Hepatocyte (in vitro differentiated cells): ENCODE data around the gene C2CD2L. TPM values are rescaled to one million over a fixed set of nuclear protein-coding genes. Genes with fewer than 3 reads are reported as not detected.

Experiments
- DNase-seq: peaks from one replicate; pipeline ENCODE4 v3.0.0-alpha.2; 2016; ENCODE audit warnings: low spot score
- H2AFZ ChIP-seq: fragments of 200-600 bp; sonication (generic); 2 replicates; pipeline ENCODE4 v1.6.0; 2016; ENCODE audit warnings: antibody characterized with exemption, mild to moderate bottlenecking
- H3K27ac ChIP-seq: fragments of 200-600 bp; sonication (generic); 2 replicates; pipeline ENCODE4 v1.5.1; 2016; ENCODE audit warnings: mild to moderate bottlenecking
- H3K27me3 ChIP-seq: fragments of 200-600 bp; sonication (generic); 2 replicates; pipeline ENCODE4 v1.6.1; 2016
- H3K36me3 ChIP-seq: fragments of 200-600 bp; sonication (generic); replicated peaks from 2 replicates; pipeline ENCODE4 v1.5.1; 2016; ENCODE audit warnings: low read depth; ENCODE audit not compliant: insufficient read depth
- H3K4me1 ChIP-seq: fragments of 200-600 bp; sonication (generic); 2 replicates; pipeline ENCODE4 v1.5.1; 2016; ENCODE audit warnings: mild to moderate bottlenecking, moderate library complexity; ENCODE audit not compliant: insufficient read depth
- H3K4me2 ChIP-seq: fragments of 200-600 bp; sonication (generic); 2 replicates; pipeline ENCODE4 v1.6.0; 2016
- H3K4me3 ChIP-seq: fragments of 200-600 bp; sonication (generic); 2 replicates; pipeline ENCODE4 v1.5.1; 2016; ENCODE audit warnings: mild to moderate bottlenecking
- H3K79me2 ChIP-seq: fragments of 200-600 bp; sonication (generic); 2 replicates; pipeline ENCODE4 v1.6.0; 2017; ENCODE audit warnings: mild to moderate bottlenecking
- H3K9me2 ChIP-seq: fragments of 200-600 bp; sonication (generic); replicated peaks from 2 replicates; pipeline ENCODE4 v1.6.0; 2017; ENCODE audit warnings: mild to moderate bottlenecking; ENCODE audit not compliant: insufficient read depth
- H3K9me3 ChIP-seq: fragments of 200-600 bp; sonication (generic); 2 replicates; pipeline ENCODE4 v1.5.1; 2016; ENCODE audit warnings: low read depth, mild to moderate bottlenecking
- H4K20me1 ChIP-seq: fragments of 200-600 bp; sonication (generic); 2 replicates; pipeline ENCODE4 v1.6.0; 2016; ENCODE audit warnings: mild to moderate bottlenecking; ENCODE audit not compliant: insufficient read depth, poor library complexity, severe bottlenecking
- EZH2 ChIP-seq: fragments of 200-600 bp; sonication (generic); IDR thresholded peaks from 2 replicates; pipeline ENCODE4 v1.6.1; 2016; ENCODE audit warnings: antibody characterized with exemption, mild to moderate bottlenecking, borderline replicate concordance
- EZH2phosphoT487 ChIP-seq: fragments of 200-600 bp; sonication (generic); IDR thresholded peaks from one replicate; pipeline ENCODE4 v1.6.1; 2018; ENCODE audit warnings: antibody characterized with exemption, mild to moderate bottlenecking, low read depth, moderate library complexity; ENCODE audit not compliant: unreplicated experiment, severe bottlenecking
- WGBS: methylation state at CpG from one replicate; pipeline ENCODE4 v1.1.6; 2016; ENCODE audit warnings: low lambda C conversion rate; ENCODE audit errors: missing lambda C conversion rate; 5-methylcytosine and 5-hydroxymethylcytosine counted together
- polyA plus RNA-seq: library from polyadenylated mRNA; unstranded; fragments of >200 nt; fragmentation: Nextera tagmentation; extraction: Ambion mirVana; gene quantifications from 2 replicates; pipeline ENCODE4 v1.2.1, GENCODE V29; 2016
- total RNA-seq: library from RNA; depleted of rRNA; stranded (reverse); fragments of >200 nt; gene quantifications from 2 replicates; pipeline ENCODE4 v1.2.3, GENCODE V29; 2014
- TF ChIP-seq, protein P1 (sequence below): fragments of 200-600 bp; sonication (generic); IDR thresholded peaks from 2 replicates; pipeline ENCODE4 v1.5.1; 2016; ENCODE audit warnings: antibody characterized with exemption, mild to moderate bottlenecking; ENCODE audit not compliant: poor library complexity

The C2CD2L gene
- total and polyA plus RNA-seq, 2 experiments from 2014 or later = 7.4 to 9.7 TPM

DNA sequence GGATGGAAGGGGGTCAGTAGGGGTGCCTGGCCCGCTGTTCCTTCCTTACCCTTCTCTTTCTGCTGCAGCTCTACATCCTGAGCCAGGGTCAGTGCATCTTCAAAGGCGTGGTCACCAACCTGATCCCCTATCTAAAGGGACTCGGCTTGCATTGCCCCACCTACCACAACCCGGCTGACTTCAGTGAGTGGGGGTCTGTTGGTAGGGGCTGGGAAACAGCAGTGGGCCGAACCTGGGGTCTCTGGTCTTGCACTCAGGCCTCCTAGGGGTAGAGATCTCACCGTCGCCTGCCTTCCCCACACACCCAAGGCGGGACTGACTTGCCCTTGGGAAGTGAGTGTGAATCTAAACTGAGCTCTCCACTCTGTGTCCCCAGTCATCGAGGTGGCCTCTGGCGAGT is 49.4 kb downstream of the C2CD2L start:
- TF ChIP-seq EZH2phosphoT487 = no peak
- Histone ChIP-seq H3K36me3 (no peaks in the 10 kb centered on the region), H3K79me2 (no peaks in the 10 kb centered on the region), H3K27me3 (no peaks in the 10 kb centered on the region), H3K9me3 (no peaks in the 10 kb centered on the region), H2AFZ (no peak overlapping the region), H3K4me1 (no peaks in the 10 kb centered on the region), H3K9me2 (no peaks in the 10 kb centered on the region), H3K27ac (no peak overlapping the region), H4K20me1 (no peaks in the 10 kb centered on the region), H3K4me2 (no peak overlapping the region), H3K4me3 (no peak overlapping the region)
- no peak for DNase-seq
- WGBS = 89% methylated on average over 10 of the region's 10 CpGs

DNA sequence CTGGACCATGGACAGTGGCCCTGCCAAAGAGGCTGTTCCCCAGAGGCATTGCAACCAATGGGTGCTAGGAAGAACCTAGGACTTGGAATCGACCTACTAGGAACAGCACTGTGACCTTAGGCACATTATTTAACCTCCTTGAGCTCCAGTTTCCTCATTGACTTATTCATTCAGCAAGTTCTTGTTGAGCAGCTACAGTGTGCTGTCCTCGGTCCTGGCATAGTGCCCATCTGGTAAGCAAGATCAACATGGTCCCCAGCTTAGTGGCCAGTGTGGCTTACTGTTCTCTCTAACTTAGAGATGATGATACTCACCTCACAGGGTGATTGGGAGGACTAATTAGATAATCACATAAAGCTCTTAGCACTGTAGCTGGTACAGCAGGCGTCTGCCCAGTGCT is 49.9 kb downstream of the C2CD2L start:
- Histone ChIP-seq H4K20me1 (no peaks in the 10 kb centered on the region), H2AFZ (no peak overlapping the region), H3K4me1 (no peaks in the 10 kb centered on the region), H3K4me2 (no peak overlapping the region), H3K79me2 (no peaks in the 10 kb centered on the region), H3K9me2 (no peaks in the 10 kb centered on the region), H3K9me3 (no peaks in the 10 kb centered on the region), H3K4me3 (no peak overlapping the region), H3K27me3 (no peaks in the 10 kb centered on the region), H3K27ac (no peak overlapping the region), H3K36me3 (no peaks in the 10 kb centered on the region)
- 67% methylated on average over 3 of the region's 3 CpGs for WGBS
- TF ChIP-seq EZH2phosphoT487 (no peak), EZH2 (no peak)
- TF ChIP-seq, protein P1, sequence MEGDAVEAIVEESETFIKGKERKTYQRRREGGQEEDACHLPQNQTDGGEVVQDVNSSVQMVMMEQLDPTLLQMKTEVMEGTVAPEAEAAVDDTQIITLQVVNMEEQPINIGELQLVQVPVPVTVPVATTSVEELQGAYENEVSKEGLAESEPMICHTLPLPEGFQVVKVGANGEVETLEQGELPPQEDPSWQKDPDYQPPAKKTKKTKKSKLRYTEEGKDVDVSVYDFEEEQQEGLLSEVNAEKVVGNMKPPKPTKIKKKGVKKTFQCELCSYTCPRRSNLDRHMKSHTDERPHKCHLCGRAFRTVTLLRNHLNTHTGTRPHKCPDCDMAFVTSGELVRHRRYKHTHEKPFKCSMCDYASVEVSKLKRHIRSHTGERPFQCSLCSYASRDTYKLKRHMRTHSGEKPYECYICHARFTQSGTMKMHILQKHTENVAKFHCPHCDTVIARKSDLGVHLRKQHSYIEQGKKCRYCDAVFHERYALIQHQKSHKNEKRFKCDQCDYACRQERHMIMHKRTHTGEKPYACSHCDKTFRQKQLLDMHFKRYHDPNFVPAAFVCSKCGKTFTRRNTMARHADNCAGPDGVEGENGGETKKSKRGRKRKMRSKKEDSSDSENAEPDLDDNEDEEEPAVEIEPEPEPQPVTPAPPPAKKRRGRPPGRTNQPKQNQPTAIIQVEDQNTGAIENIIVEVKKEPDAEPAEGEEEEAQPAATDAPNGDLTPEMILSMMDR = no peak
- DNase-seq = no peak

DNA sequence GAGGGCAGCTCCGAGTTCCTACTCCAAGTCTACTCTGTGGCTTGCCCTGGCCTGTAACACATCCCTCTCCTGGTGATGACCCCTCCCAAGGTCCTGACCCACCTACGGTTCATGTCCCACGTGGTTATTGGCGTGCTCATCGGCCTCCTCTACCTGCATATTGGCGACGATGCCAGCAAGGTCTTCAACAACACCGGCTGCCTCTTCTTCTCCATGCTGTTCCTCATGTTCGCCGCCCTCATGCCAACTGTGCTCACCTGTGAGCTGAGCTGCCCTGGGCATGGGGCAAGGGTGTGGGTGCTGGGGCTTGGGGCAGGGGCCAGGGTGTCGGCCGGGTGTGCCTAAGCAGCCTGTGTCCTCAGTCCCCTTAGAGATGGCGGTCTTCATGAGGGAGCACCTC is 51.3 kb downstream of the C2CD2L start:
- H3K79me2 ChIP-seq = no peaks in the 10 kb centered on the region
- no peak for DNase-seq
- no peak overlapping the region for H3K4me2 ChIP-seq
- no peak overlapping the region for H3K4me3 ChIP-seq
- no peaks in the 10 kb centered on the region for H4K20me1 ChIP-seq
- TF ChIP-seq EZH2 = no peak
- TF ChIP-seq, protein P1 = no peak
- TF ChIP-seq EZH2phosphoT487 = no peak
- H3K27me3 ChIP-seq = no peaks in the 10 kb centered on the region
- no peaks in the 10 kb centered on the region for H3K4me1 ChIP-seq
- H3K9me3 ChIP-seq = no peaks in the 10 kb centered on the region
- no peaks in the 10 kb centered on the region for H3K9me2 ChIP-seq
- no peak overlapping the region for H2AFZ ChIP-seq
- H3K27ac ChIP-seq = no peak overlapping the region
- WGBS = 96% methylated on average over 12 of the region's 13 CpGs
- H3K36me3 ChIP-seq = no peaks in the 10 kb centered on the region

DNA sequence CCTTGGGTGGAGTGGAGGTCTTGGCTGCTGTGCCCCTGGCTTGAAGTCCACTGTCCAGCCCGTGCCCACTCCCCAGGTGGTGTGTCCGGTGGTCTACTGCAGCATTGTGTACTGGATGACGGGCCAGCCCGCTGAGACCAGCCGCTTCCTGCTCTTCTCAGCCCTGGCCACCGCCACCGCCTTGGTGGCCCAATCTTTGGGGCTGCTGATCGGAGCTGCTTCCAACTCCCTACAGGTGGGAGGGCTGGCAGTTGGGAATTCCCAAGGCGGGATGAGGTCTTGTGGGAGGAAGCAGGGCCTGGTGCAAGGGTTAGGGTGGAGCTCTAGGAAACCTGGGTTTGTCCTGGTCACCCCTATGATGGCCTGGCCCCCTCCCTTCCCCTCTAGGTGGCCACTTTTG is 53.0 kb downstream of the C2CD2L start:
- no peak overlapping the region for H3K4me3 ChIP-seq
- no peaks in the 10 kb centered on the region for H3K4me1 ChIP-seq
- no peaks in the 10 kb centered on the region for H3K9me2 ChIP-seq
- DNase-seq = no peak
- WGBS = 94% methylated on average over 9 of the region's 9 CpGs
- H4K20me1 ChIP-seq = no peaks in the 10 kb centered on the region
- H3K4me2 ChIP-seq = no peak overlapping the region
- TF ChIP-seq EZH2 = no peak
- TF ChIP-seq, protein P1 = no peak
- TF ChIP-seq EZH2phosphoT487 = no peak
- no peaks in the 10 kb centered on the region for H3K36me3 ChIP-seq
- no peaks in the 10 kb centered on the region for H3K9me3 ChIP-seq
- H2AFZ ChIP-seq = no peak overlapping the region
- H3K79me2 ChIP-seq = no peaks in the 10 kb centered on the region
- H3K27me3 ChIP-seq = no peaks in the 10 kb centered on the region
- H3K27ac ChIP-seq = no peak overlapping the region
